HepG2 (cell line): ENCODE results near the gene HNRNPUL2. TPM values are rescaled to one million over a fixed set of nuclear protein-coding genes. Genes with fewer than 3 reads are reported as not detected.

Experiments
- ATAC-seq: fragments of 200-7000 bp; cut with Tn5 transposase; 3 replicates; pipeline ENCODE4 v1.9.1; 2020; ENCODE audit warnings: mild to moderate bottlenecking, moderate library complexity
- BruUV-seq: library from RNA; stranded (reverse); fragments of 400-500 nt; replicated peaks from 2 replicates; lab custom pipeline; 2021; lab: Mats Ljungman, UMichigan
- CTCF ChIA-PET: fragments of 300-600 bp; formaldehyde crosslinking; extraction: SDS; loops from one replicate; lab custom pipeline; 2021; ENCODE audit warnings: low total read pairs, inconsistent platforms, low intra/inter-chr PET ratio; lab: Yijun Ruan, JAX
- POLR2A ChIA-PET: fragments of 350-600 bp; sonication (Branson Sonifier 250); formaldehyde crosslinking; loops from one replicate; lab custom pipeline; 2020; ENCODE audit warnings: antibody characterized with exemption, inconsistent platforms; lab: Yijun Ruan, JAX
- DNase-seq: peaks from one replicate; pipeline ENCODE4 v3.0.0-alpha.2; 2015; ENCODE audit warnings: low spot score
- FAIRE-seq: peaks from 3 replicates; lab custom pipeline; 2011; peaks lifted over from hg19 to GRCh38; lab: Jason Lieb, UNC
- H2AFZ ChIP-seq: one replicate; pipeline ENCODE4 v1.6.1; 2011; ENCODE audit warnings: low read length, inconsistent platforms
- H3K27ac ChIP-seq: fragments of 300-600 bp; 3 replicates; pipeline ENCODE4 v1.8.0; 2011; ENCODE audit warnings: mixed run types, mild to moderate bottlenecking, mixed read lengths, low read length, inconsistent platforms; ENCODE audit not compliant: insufficient read depth; ENCODE audit errors: extremely low read length
- H3K27me3 ChIP-seq, 2 experiments: fragments of 200-600 bp in 1 of 2; 2 replicates in 1 of 2; 3 replicates in 1 of 2; pipeline versions ENCODE4 v1.6.0 to v1.8.0; 2011; ENCODE audit warnings: low read length in 2 of 2, mild to moderate bottlenecking in 2 of 2, moderate library complexity in 2 of 2, inconsistent platforms in 1 of 2; ENCODE audit not compliant: insufficient read depth in 2 of 2, control insufficient read depth in 1 of 2
- H3K36me3 ChIP-seq, 2 experiments: fragments of 200-600 bp in 1 of 2; replicated peaks in 1 of 2; 2 replicates in 1 of 2; 3 replicates in 1 of 2; pipeline versions ENCODE4 v1.5.1 to v1.8.0; 2011; ENCODE audit warnings: low read length in 2 of 2, inconsistent platforms in 1 of 2; ENCODE audit not compliant: insufficient read depth in 2 of 2, control insufficient read depth in 1 of 2
- H3K4me1 ChIP-seq: 2 replicates; pipeline ENCODE4 v1.5.1; 2012; ENCODE audit warnings: low read length, inconsistent platforms; ENCODE audit not compliant: insufficient read depth
- H3K4me2 ChIP-seq: 2 replicates; pipeline ENCODE4 v1.6.0; 2011; ENCODE audit warnings: low read depth, low read length, inconsistent platforms
- H3K4me3 ChIP-seq, 3 experiments: fragments of 200-600 bp in 1 of 3; sonication (generic), shearing (Covaris generic) in 1 of 3; replicated peaks in 1 of 3; 2 replicates each; pipeline ENCODE4 v1.5.1; 2011 to 2016; ENCODE audit warnings: low read length in 3 of 3, inconsistent platforms in 2 of 3, low read depth in 2 of 3, mild to moderate bottlenecking in 2 of 3, control low read depth in 1 of 3, mixed read lengths in 1 of 3; ENCODE audit not compliant: insufficient read depth in 1 of 3
- H3K79me2 ChIP-seq: one replicate; pipeline ENCODE4 v1.6.1; 2011; ENCODE audit warnings: low read length, inconsistent platforms; ENCODE audit not compliant: insufficient read depth
- H3K9ac ChIP-seq: 2 replicates; pipeline ENCODE4 v1.6.0; 2011; ENCODE audit warnings: mild to moderate bottlenecking, low read depth, low read length, inconsistent platforms; ENCODE audit not compliant: insufficient read depth
- H3K9me3 ChIP-seq: 2 replicates; pipeline ENCODE4 v1.5.1; 2012; ENCODE audit warnings: mild to moderate bottlenecking, low read length
- H4K20me1 ChIP-seq: 2 replicates; pipeline ENCODE4 v1.6.0; 2011; ENCODE audit warnings: inconsistent platforms, mild to moderate bottlenecking, low read length, moderate library complexity; ENCODE audit not compliant: insufficient read depth
- AGO1 ChIP-seq: fragments of 200-400 bp; formaldehyde crosslinking; IDR thresholded peaks from 2 replicates; pipeline ENCODE4 v1.6.1; 2017; ENCODE audit warnings: mild to moderate bottlenecking, low read depth, low read length, moderate library complexity; ENCODE audit not compliant: poor library complexity, severe bottlenecking
- AGO2 ChIP-seq: fragments of 200-400 bp; formaldehyde crosslinking; optimal IDR thresholded peaks from 2 replicates; pipeline ENCODE3; 2017; ENCODE audit warnings: mild to moderate bottlenecking, low read depth, low read length, moderate library complexity
- CTCF ChIP-seq: sonication (generic); formaldehyde crosslinking; IDR thresholded peaks from 2 replicates; pipeline ENCODE4 v1.5.0; 2020; ENCODE audit warnings: mild to moderate bottlenecking, missing genetic modification reagents, moderate library complexity
- FOXK1 ChIP-seq: sonication (generic); formaldehyde crosslinking; IDR thresholded peaks from 2 replicates; pipeline ENCODE4 v1.4.0; 2020; ENCODE audit warnings: low read depth, missing genetic modification reagents, borderline replicate concordance
- HCFC1 ChIP-seq: fragments of 150-350 bp; IDR thresholded peaks from 2 replicates; pipeline ENCODE4 v1.6.1; 2014; ENCODE audit warnings: low read depth, low read length
- HMGA1 ChIP-seq: sonication (generic); formaldehyde crosslinking; conservative IDR thresholded peaks from 2 replicates; pipeline ENCODE4 v1.4.0; 2020; ENCODE audit warnings: missing genetic modification reagents
- HOXA3 ChIP-seq: sonication (generic); formaldehyde crosslinking; IDR thresholded peaks from 2 replicates; pipeline ENCODE4 v1.5.0; 2020; ENCODE audit warnings: missing genetic modification reagents
- NONO ChIP-seq, 2 experiments: fragments of 450-650 bp in 1 of 2; sonication (generic) in 1 of 2; formaldehyde crosslinking in 1 of 2; IDR thresholded peaks in 1 of 2; conservative IDR thresholded peaks in 1 of 2; 2 replicates each; pipeline versions ENCODE4 v1.6.1 to v1.8.0; 2017 to 2022; ENCODE audit warnings: mild to moderate bottlenecking in 1 of 2, missing genetic modification reagents in 1 of 2, moderate library complexity in 1 of 2
- RBFOX2 ChIP-seq: fragments of 200-400 bp; formaldehyde crosslinking; IDR thresholded peaks from 2 replicates; pipeline ENCODE4 v1.6.1; 2017; ENCODE audit warnings: low read depth, mild to moderate bottlenecking, low read length
- SP140L ChIP-seq: sonication (generic); formaldehyde crosslinking; IDR thresholded peaks from 2 replicates; pipeline ENCODE4 v1.4.0; 2020; ENCODE audit warnings: missing genetic modification reagents, borderline replicate concordance
- YY1 ChIP-seq: IDR thresholded peaks from 2 replicates; pipeline ENCODE4 v1.6.1; 2011; ENCODE audit warnings: low read length, low read depth, moderate library complexity, mild to moderate bottlenecking; ENCODE audit not compliant: insufficient read depth, insufficient replicate concordance
- ZC3H4 ChIP-seq: sonication (generic); formaldehyde crosslinking; IDR thresholded peaks from 2 replicates; pipeline ENCODE4 v1.4.0; 2020; ENCODE audit warnings: missing genetic modification reagents, borderline replicate concordance
- ZFP36L2 ChIP-seq: sonication (generic); formaldehyde crosslinking; IDR thresholded peaks from 2 replicates; pipeline ENCODE4 v1.4.0; 2020; ENCODE audit warnings: missing genetic modification reagents
- ZNF230 ChIP-seq: sonication (generic); formaldehyde crosslinking; IDR thresholded peaks from 2 replicates; pipeline ENCODE4 v1.4.0; 2020; ENCODE audit warnings: mild to moderate bottlenecking, missing genetic modification reagents
- ZNF3 ChIP-seq: IDR thresholded peaks from 2 replicates; pipeline ENCODE4 v1.7.0; 2017; ENCODE audit warnings: inconsistent platforms
- ZNF619 ChIP-seq: sonication (generic); formaldehyde crosslinking; IDR thresholded peaks from 2 replicates; pipeline ENCODE4 v1.4.0; 2020; ENCODE audit warnings: mild to moderate bottlenecking, missing genetic modification reagents
- ZNF740 ChIP-seq: sonication (generic); formaldehyde crosslinking; IDR thresholded peaks from 2 replicates; pipeline ENCODE4 v1.4.0; 2020; ENCODE audit warnings: missing genetic modification reagents
- ZNF749 ChIP-seq: sonication (generic); formaldehyde crosslinking; IDR thresholded peaks from 2 replicates; pipeline ENCODE4 v1.8.0; 2022; ENCODE audit warnings: mild to moderate bottlenecking, missing genetic modification reagents, moderate library complexity, borderline replicate concordance
- WGBS: methylation state at CpG from one replicate; pipeline ENCODE4 v1.1.6; 2017; ENCODE audit warnings: low lambda C conversion rate; 5-methylcytosine and 5-hydroxymethylcytosine counted together
- in situ Hi-C: cut with HindIII; loops from 2 replicates; pipeline ENCODE4 v1.10.0; 2017; ENCODE audit warnings: low pct_unique_long_range_greater_than_20kb; ENCODE audit not compliant: extremely low pct_ligation_motif_present
- intact Hi-C: fragments of 100-400 bp; cut with micrococcal nuclease; formaldehyde crosslinking; loops from one replicate; pipeline ENCODE4 v1.10.0; 2022; ENCODE audit not compliant: unreplicated experiment
- polyA plus RNA-seq, 8 experiments: library from polyadenylated mRNA; depleted of rRNA in 3 of 8; stranded (reverse) in 7 of 8; unstranded in 1 of 8; fragments of >200 nt; fragmentation: Illumina TruSeq in 4 of 8; extraction: Trizol in 4 of 8; gene quantifications; 2 replicates each; pipeline versions ENCODE4 v1.2.1 to v1.2.3, GENCODE V29; 2011 to 2016; ENCODE audit warnings: low read depth in 4 of 8, missing spikeins in 1 of 8, mixed read lengths in 1 of 8; ENCODE audit not compliant: insufficient read depth in 1 of 8
- total RNA-seq, 5 experiments: library from RNA; depleted of rRNA; stranded (reverse); fragments of >200 nt; fragmentation: Illumina TruSeq; extraction: Trizol; gene quantifications; 2 replicates each; pipeline ENCODE4 v1.2.3, GENCODE V29; 2016; ENCODE audit warnings: low read depth in 1 of 5

The HNRNPUL2 gene
- total and polyA plus RNA-seq, 2 of the 13 experiments (the other 11 are each of a cell fraction or from before 2014, with no cell fraction given), result 8.4 to 9.6 TPM

GRCh38 chr11:62709247-62710000 lies 17.8 kb downstream of the HNRNPUL2 start:
- Histone ChIP-seq H2AFZ (no peak overlapping the region), H3K4me3 (no peak overlapping the region), H3K4me2 (no peak overlapping the region), H3K9me3 (no peaks in the 10 kb centered on the region), H3K27ac (no peak overlapping the region), H3K4me1 (peaks cover 18% of the 10 kb centered on the region), H3K36me3 (peaks cover 12 to 53% of the 10 kb centered on the region in 2 experiments), H3K27me3 (no peaks in the 10 kb centered on the region), H3K79me2 (no peaks in the 10 kb centered on the region), H4K20me1 (peaks cover 6% of the 10 kb centered on the region; the same call in 1 of the 2 replicates), H3K9ac (no peak overlapping the region)
- DNase-seq (no peak), FAIRE-seq (no peak), ATAC-seq (no peak)
- BruUV-seq, result no TSS peak
- CTCF ChIA-PET, result no interaction called here
- intact Hi-C loops, result no loop called here
- POLR2A ChIA-PET, result interaction anchor here (1.4 kb wide), 1 partner anchor 44 kb away, joined by 4 read pairs; the partner anchor contains the start of gene ZBTB3
- WGBS, result 98% methylated on average over 47 of the region's 47 CpGs
- TF ChIP-seq HCFC1, result no peak
- peak; percentile 59; the same call in 1 of the 2 replicates for TF ChIP-seq RBFOX2
- no peak for TF ChIP-seq SP140L
- TF ChIP-seq ZNF619, result no peak
- TF ChIP-seq ZFP36L2 (CRISPR knock-in tag), result no peak
- TF ChIP-seq ZNF749, result no peak
- no peak for TF ChIP-seq CTCF
- no peak for TF ChIP-seq ZC3H4 (CRISPR knock-in tag)
- TF ChIP-seq HMGA1 (CRISPR knock-in tag), result no peak
- no peak for TF ChIP-seq FOXK1 (CRISPR knock-in tag)
- peak; percentile 92 for TF ChIP-seq AGO2
- peak; percentile 55 for TF ChIP-seq YY1
- no peak for TF ChIP-seq ZNF230 (CRISPR knock-in tag)
- TF ChIP-seq NONO (IDR thresholded peaks at IDR 0.05), result no peak
- TF ChIP-seq NONO (CRISPR knock-in tag; conservative IDR thresholded peaks at IDR 0.05), result 0 out of 2 replicates have a peak, but pooled peaks have one; percentile 21
- no peak for TF ChIP-seq ZNF740 (CRISPR knock-in tag)
- no peak for TF ChIP-seq AGO1
- no peak for TF ChIP-seq ZNF3
- TF ChIP-seq HOXA3 (CRISPR knock-in tag), result 0 out of 2 replicates have a peak, but pooled peaks have one; percentile 21
- in situ Hi-C loops, result loop anchor here (10.0 kb wide), 1 partner anchor 315 kb away; no protein-coding TSS in a partner anchor
